Loucy (cell line): Measurements from ENCODE around the gene CRADD.

Source experiments
- H2AFZ ChIP-seq: fragments of 200-600 bp; sonication (generic); 2 replicates; pipeline ENCODE4 v1.6.0; 2016; ENCODE audit warnings: antibody characterized with exemption, mild to moderate bottlenecking, low read length, moderate library complexity
- H3F3A ChIP-seq: fragments of 200-600 bp; 2 replicates; pipeline ENCODE4 v1.6.0; 2016; ENCODE audit warnings: antibody characterized with exemption, low read depth, mild to moderate bottlenecking
- H3K27me3 ChIP-seq: fragments of 200-600 bp; sonication (generic); 2 replicates; pipeline ENCODE4 v1.6.1; 2014; ENCODE audit warnings: low read length, mild to moderate bottlenecking; ENCODE audit not compliant: insufficient read depth, poor library complexity, severe bottlenecking
- H3K36me3 ChIP-seq: fragments of 200-600 bp; sonication (generic); 2 replicates; pipeline ENCODE4 v1.6.1; 2016; ENCODE audit warnings: low read length; ENCODE audit not compliant: insufficient read depth
- H3K4me1 ChIP-seq: fragments of 200-600 bp; sonication (generic); 2 replicates; pipeline ENCODE4 v1.5.1; 2014; ENCODE audit warnings: low read length, mild to moderate bottlenecking; ENCODE audit not compliant: insufficient read depth, poor library complexity, severe bottlenecking
- H3K4me2 ChIP-seq: fragments of 200-600 bp; sonication (generic); 2 replicates; pipeline ENCODE4 v1.6.0; 2014; ENCODE audit warnings: antibody characterized with exemption, low read length, low read depth, mild to moderate bottlenecking; ENCODE audit not compliant: poor library complexity, severe bottlenecking
- H3K4me3 ChIP-seq: fragments of 200-600 bp; sonication (generic); 2 replicates; pipeline ENCODE4 v1.5.1; 2014; ENCODE audit warnings: low read length, mild to moderate bottlenecking, mixed read lengths; ENCODE audit not compliant: poor library complexity, severe bottlenecking
- H3K79me2 ChIP-seq: fragments of 200-600 bp; sonication (generic); 2 replicates; pipeline ENCODE4 v1.6.1; 2014; ENCODE audit warnings: low read length; ENCODE audit not compliant: insufficient read depth
- H3K9ac ChIP-seq: fragments of 200-600 bp; sonication (generic); 2 replicates; pipeline ENCODE4 v1.6.0; 2014; ENCODE audit warnings: mild to moderate bottlenecking, low read depth, low read length, moderate library complexity; ENCODE audit not compliant: poor library complexity, severe bottlenecking
- H3K9me2 ChIP-seq: fragments of 200-600 bp; sonication (generic); replicated peaks from 2 replicates; pipeline ENCODE4 v1.6.1; 2016; ENCODE audit warnings: low read depth, low read length, mixed read lengths
- H3K9me3 ChIP-seq: fragments of 200-600 bp; sonication (generic); 2 replicates; pipeline ENCODE4 v1.6.1; 2014; ENCODE audit warnings: mild to moderate bottlenecking, antibody characterized with exemption, low read length, low read depth; ENCODE audit not compliant: insufficient read depth
- H4K20me1 ChIP-seq: fragments of 200-600 bp; sonication (generic); 2 replicates; pipeline ENCODE4 v1.6.0; 2014; ENCODE audit warnings: antibody characterized with exemption, low read length, mild to moderate bottlenecking; ENCODE audit not compliant: insufficient read depth, poor library complexity, severe bottlenecking
- EZH2phosphoT487 ChIP-seq: fragments of 200-600 bp; IDR thresholded peaks from 2 replicates; pipeline ENCODE4 v1.6.1; 2018; ENCODE audit warnings: antibody characterized with exemption, mild to moderate bottlenecking, moderate library complexity, borderline replicate concordance
- TF ChIP-seq, protein P1 (sequence below): fragments of 200-600 bp; sonication (generic); conservative IDR thresholded peaks from 2 replicates; pipeline ENCODE4 v1.5.1; 2014; ENCODE audit warnings: mild to moderate bottlenecking, antibody characterized with exemption, low read length

Gene CRADD

DNA sequence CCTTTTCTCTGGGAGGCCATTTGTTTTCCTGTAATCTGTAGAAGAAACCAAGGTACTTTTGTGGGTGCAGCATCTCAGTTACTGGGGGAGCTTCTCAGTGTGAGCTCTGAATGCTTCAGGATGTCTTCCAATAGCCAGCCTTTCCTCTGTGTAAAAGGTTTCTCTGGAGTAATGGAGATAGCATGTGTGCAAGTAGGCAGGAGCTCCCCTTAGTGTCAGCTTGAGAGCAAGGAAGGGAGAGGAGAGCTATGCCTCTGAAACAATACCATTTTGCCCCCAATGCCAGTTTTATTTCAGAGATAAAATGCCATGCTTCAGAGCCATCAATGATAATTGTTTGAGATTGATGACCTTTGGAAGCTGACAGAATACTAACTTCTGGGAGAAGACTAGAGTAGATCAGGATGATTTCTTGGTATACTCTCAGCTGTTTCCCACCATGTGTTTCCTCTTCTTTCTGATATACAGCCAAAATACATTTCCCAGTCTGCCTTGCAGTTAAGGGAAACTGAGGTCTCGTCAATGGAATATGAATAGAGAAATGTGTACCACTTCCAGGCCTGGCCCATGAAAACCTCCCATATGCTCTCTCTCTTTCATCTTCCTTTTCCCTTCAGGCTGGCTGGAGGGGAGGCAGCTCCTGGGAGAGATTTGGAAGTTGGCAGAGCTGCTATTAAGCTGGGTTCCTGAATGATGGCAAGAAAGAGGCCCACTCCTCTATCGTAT is 125.7 kb downstream of the CRADD start:
- Histone ChIP-seq H3K27me3 (no peaks in the 10 kb centered on the region), H3K4me3 (no peak overlapping the region), H3K4me1 (no peaks in the 10 kb centered on the region), H3K79me2 (no peaks in the 10 kb centered on the region), H2AFZ (no peak overlapping the region), H3K9me3 (no peaks in the 10 kb centered on the region), H4K20me1 (no peaks in the 10 kb centered on the region), H3K9me2 (no peaks in the 10 kb centered on the region), H3K36me3 (no peaks in the 10 kb centered on the region), H3K4me2 (no peak overlapping the region), H3F3A (no peaks in the 10 kb centered on the region), H3K9ac (no peak overlapping the region)
- TF ChIP-seq EZH2phosphoT487, result no peak
- TF ChIP-seq, protein P1, sequence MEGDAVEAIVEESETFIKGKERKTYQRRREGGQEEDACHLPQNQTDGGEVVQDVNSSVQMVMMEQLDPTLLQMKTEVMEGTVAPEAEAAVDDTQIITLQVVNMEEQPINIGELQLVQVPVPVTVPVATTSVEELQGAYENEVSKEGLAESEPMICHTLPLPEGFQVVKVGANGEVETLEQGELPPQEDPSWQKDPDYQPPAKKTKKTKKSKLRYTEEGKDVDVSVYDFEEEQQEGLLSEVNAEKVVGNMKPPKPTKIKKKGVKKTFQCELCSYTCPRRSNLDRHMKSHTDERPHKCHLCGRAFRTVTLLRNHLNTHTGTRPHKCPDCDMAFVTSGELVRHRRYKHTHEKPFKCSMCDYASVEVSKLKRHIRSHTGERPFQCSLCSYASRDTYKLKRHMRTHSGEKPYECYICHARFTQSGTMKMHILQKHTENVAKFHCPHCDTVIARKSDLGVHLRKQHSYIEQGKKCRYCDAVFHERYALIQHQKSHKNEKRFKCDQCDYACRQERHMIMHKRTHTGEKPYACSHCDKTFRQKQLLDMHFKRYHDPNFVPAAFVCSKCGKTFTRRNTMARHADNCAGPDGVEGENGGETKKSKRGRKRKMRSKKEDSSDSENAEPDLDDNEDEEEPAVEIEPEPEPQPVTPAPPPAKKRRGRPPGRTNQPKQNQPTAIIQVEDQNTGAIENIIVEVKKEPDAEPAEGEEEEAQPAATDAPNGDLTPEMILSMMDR, result peak; percentile 32

GRCh38 chr12:93803424-93803807 is 126.2 kb downstream of the CRADD start:
- no peaks in the 10 kb centered on the region for H3K9me2 ChIP-seq
- H2AFZ ChIP-seq, result no peak overlapping the region
- no peak overlapping the region for H3K4me3 ChIP-seq

GRCh38 chr12:93804392-93805179 is 127.4 kb downstream of the CRADD start:
- no peaks in the 10 kb centered on the region for H3K27me3 ChIP-seq

More at GRCh38 chr12:93803424-93803807, 126.2 kb downstream of the CRADD start:
- H4K20me1 ChIP-seq, result no peaks in the 10 kb centered on the region
- no peaks in the 10 kb centered on the region for H3K9me3 ChIP-seq
- no peak for TF ChIP-seq EZH2phosphoT487
- TF ChIP-seq, protein P1, result no peak
- no peaks in the 10 kb centered on the region for H3K79me2 ChIP-seq
- H3F3A ChIP-seq, result no peaks in the 10 kb centered on the region
- H3K9ac ChIP-seq, result no peak overlapping the region
- no peaks in the 10 kb centered on the region for H3K27me3 ChIP-seq
- no peak overlapping the region for H3K4me2 ChIP-seq
- no peaks in the 10 kb centered on the region for H3K4me1 ChIP-seq
- no peaks in the 10 kb centered on the region for H3K36me3 ChIP-seq

More at GRCh38 chr12:93804392-93805179, 127.4 kb downstream of the CRADD start:
- H3K9me2 ChIP-seq, result no peaks in the 10 kb centered on the region
- no peaks in the 10 kb centered on the region for H3K79me2 ChIP-seq
- TF ChIP-seq EZH2phosphoT487, result no peak
- TF ChIP-seq, protein P1, result no peak
- H3K9ac ChIP-seq, result no peak overlapping the region
- no peaks in the 10 kb centered on the region for H3K36me3 ChIP-seq
- no peaks in the 10 kb centered on the region for H4K20me1 ChIP-seq
- no peaks in the 10 kb centered on the region for H3K9me3 ChIP-seq
- H3K4me1 ChIP-seq, result no peaks in the 10 kb centered on the region
- no peak overlapping the region for H2AFZ ChIP-seq
- H3K4me2 ChIP-seq, result no peak overlapping the region
- H3K4me3 ChIP-seq, result no peak overlapping the region
- no peaks in the 10 kb centered on the region for H3F3A ChIP-seq
